K562 (cell line): Measurements from ENCODE around the gene PPIL4. TPM values are rescaled to one million over a fixed set of nuclear protein-coding genes. Genes with fewer than 3 reads are reported as not detected.

ENCODE experiments used
- ARID3B ChIP-seq: fragments of 250-450 bp; sonication (Bioruptor Pico); IDR thresholded peaks from 2 replicates; pipeline ENCODE4 v1.4.0; 2020; ENCODE audit warnings: borderline replicate concordance
- E4F1 ChIP-seq: fragments of 250-450 bp; sonication (Bioruptor Pico); IDR thresholded peaks from 2 replicates; pipeline ENCODE4 v1.5.0; 2021; ENCODE audit warnings: mild to moderate bottlenecking, borderline replicate concordance
- PHTF2 ChIP-seq: fragments of 250-450 bp; sonication (Bioruptor Pico); IDR thresholded peaks from 2 replicates; pipeline ENCODE4 v1.5.0; 2021; ENCODE audit warnings: mild to moderate bottlenecking
- RAD51 ChIP-seq: fragments of 450-650 bp; IDR thresholded peaks from 2 replicates; pipeline ENCODE4 v1.7.1; 2016; ENCODE audit warnings: low read depth, mild to moderate bottlenecking, borderline replicate concordance
- SMARCB1 ChIP-seq: IDR thresholded peaks from 2 replicates; pipeline ENCODE4 v1.6.1; 2011; ENCODE audit warnings: improper control_type of control experiment, low read depth; ENCODE audit not compliant: insufficient read length
- ZNF212 ChIP-seq: fragments of 450-650 bp; formaldehyde crosslinking; IDR thresholded peaks from 2 replicates; pipeline ENCODE4 v1.4.0; 2020; ENCODE audit warnings: mild to moderate bottlenecking
- ZNF318 ChIP-seq, 2 experiments: fragments of 450-650 bp; IDR thresholded peaks; 2 replicates each; pipeline ENCODE4 v1.6.1; 2016; ENCODE audit warnings: mild to moderate bottlenecking in 2 of 2, borderline replicate concordance in 1 of 2, low read depth in 1 of 2, moderate library complexity in 1 of 2
- ZNF551 ChIP-seq: fragments of 250-450 bp; sonication (Bioruptor Pico); IDR thresholded peaks from 2 replicates; pipeline ENCODE4 v1.5.0; 2021; ENCODE audit warnings: mild to moderate bottlenecking, moderate library complexity
- polyA plus RNA-seq, 8 experiments: library from polyadenylated mRNA; depleted of rRNA in 4 of 8; stranded (reverse) in 5 of 8; unstranded in 3 of 8; fragments of >200 nt; fragmentation: Nextera tagmentation in 2 of 8; fragmentation: Illumina TruSeq in 1 of 8; extraction: Ambion mirVana in 2 of 8; extraction: Trizol in 1 of 8; gene quantifications; 2 replicates each; pipeline versions ENCODE4 v1.2.1 to v1.2.3, GENCODE V29; 2011 to 2014; ENCODE audit warnings: inconsistent platforms in 1 of 8, missing spikeins in 1 of 8
- total RNA-seq, 7 experiments: library from RNA; depleted of rRNA in 6 of 7; stranded (reverse); fragments of >200 nt in 6 of 7; fragmentation: Illumina TruSeq in 2 of 7; extraction: Trizol in 2 of 7; gene quantifications; 2 replicates each; pipeline versions ENCODE4 v1.2.1 to v1.2.3, GENCODE V29; 2011 to 2021; ENCODE audit warnings: low replicate concordance in 1 of 7

The PPIL4 gene
- total and polyA plus RNA-seq, 9 of the 15 experiments (the other 6 are each of a cell fraction or from before 2014, with no cell fraction given): 14.5 to 55.2 (median 45.9) TPM

GRCh38 chr6:149545754-149546471 is at the start of gene PPIL4 (continued):
- TF ChIP-seq ZNF318 (IDR thresholded peaks at IDR 0.05; ENCODE audit: borderline replicate concordance in 1 of 2, low read depth in 1 of 2) (no peak), RAD51 (peak; percentile 49; the same call in 1 of the 2 replicates), ZNF212 (CRISPR knock-in tag) (no peak), ZNF551 (CRISPR knock-in tag) (no peak), SMARCB1 (peak; percentile 34), E4F1 (CRISPR knock-in tag) (peak; percentile 33; the same call in 1 of the 2 replicates), PHTF2 (CRISPR knock-in tag) (no peak), ARID3B (no peak)
